SU-DHL-6 (cell line): Measurements from ENCODE around the gene EEF1E1.

Experiments used
- H2AFZ ChIP-seq: fragments of 200-600 bp; sonication (generic); 2 replicates; pipeline ENCODE4 v1.6.1; 2014; ENCODE audit warnings: low read depth, mild to moderate bottlenecking, moderate library complexity, mixed read lengths, antibody characterized with exemption, low read length; ENCODE audit not compliant: severe bottlenecking
- H3F3A ChIP-seq: fragments of 200-600 bp; shearing (Covaris generic); 2 replicates; pipeline ENCODE4 v1.6.0; 2016; ENCODE audit warnings: antibody characterized with exemption, mild to moderate bottlenecking; ENCODE audit not compliant: insufficient read depth
- H3K27ac ChIP-seq: fragments of 200-600 bp; sonication (generic); 2 replicates; pipeline ENCODE4 v1.5.1; 2016; ENCODE audit warnings: low read depth, mild to moderate bottlenecking, low read length, moderate library complexity, mixed read lengths
- H3K27me3 ChIP-seq: fragments of 200-600 bp; sonication (generic), shearing (Covaris generic); 2 replicates; pipeline ENCODE4 v1.6.0; 2014; ENCODE audit warnings: mild to moderate bottlenecking, low read length
- H3K36me3 ChIP-seq: fragments of 200-600 bp; sonication (generic); 2 replicates; pipeline ENCODE4 v1.6.1; 2014; ENCODE audit warnings: mild to moderate bottlenecking, low read length, mixed read lengths
- H3K4me2 ChIP-seq: fragments of 300-600, 200-600 bp; shearing (Covaris generic), sonication (generic); 2 replicates; pipeline ENCODE4 v1.6.0; 2014; ENCODE audit warnings: low read length, low read depth, mild to moderate bottlenecking; ENCODE audit not compliant: poor library complexity, severe bottlenecking
- H3K4me3 ChIP-seq: fragments of 200-600 bp; sonication (generic); 2 replicates; pipeline ENCODE4 v1.5.1; 2014; ENCODE audit warnings: antibody characterized with exemption, low read length, mild to moderate bottlenecking, mixed read lengths; ENCODE audit not compliant: insufficient read depth, poor library complexity, severe bottlenecking
- H3K79me2 ChIP-seq: fragments of 200-600 bp; sonication (generic); 2 replicates; pipeline ENCODE4 v1.6.1; 2014; ENCODE audit warnings: mild to moderate bottlenecking, low read length, moderate library complexity; ENCODE audit not compliant: insufficient read depth
- H3K9ac ChIP-seq: fragments of 200-600 bp; sonication (generic); 2 replicates; pipeline ENCODE4 v1.7.0; 2014; ENCODE audit warnings: mild to moderate bottlenecking, low read length
- H3K9me2 ChIP-seq: fragments of 200-600 bp; sonication (generic); replicated peaks from 2 replicates; pipeline ENCODE4 v1.6.1; 2014; ENCODE audit warnings: low read length; ENCODE audit not compliant: insufficient read depth
- H3K9me3 ChIP-seq: fragments of 200-600 bp; sonication (generic); 2 replicates; pipeline ENCODE4 v1.6.1; 2014; ENCODE audit warnings: low read length, mixed read lengths; ENCODE audit not compliant: insufficient read depth
- H4K20me1 ChIP-seq: fragments of 200-600 bp; sonication (generic); 2 replicates; pipeline ENCODE4 v1.6.1; 2014; ENCODE audit warnings: low read depth, mild to moderate bottlenecking, antibody characterized with exemption, low read length, moderate library complexity, mixed read lengths
- EZH2phosphoT487 ChIP-seq: fragments of 200-600 bp; sonication (generic), shearing (Covaris generic); conservative IDR thresholded peaks from 2 replicates; pipeline ENCODE4 v1.6.1; 2018; ENCODE audit warnings: mild to moderate bottlenecking, antibody characterized with exemption, low read length, moderate library complexity, mixed read lengths
- TF ChIP-seq, protein P1 (sequence below): fragments of 200-600 bp; sonication (generic); IDR thresholded peaks from one replicate; pipeline ENCODE4 v1.5.1; 2017; ENCODE audit warnings: antibody characterized with exemption, mild to moderate bottlenecking, low read length, moderate library complexity; ENCODE audit not compliant: insufficient read depth, poor library complexity, severe bottlenecking

The EEF1E1 gene

GRCh38 chr6:8090650-8091049 is 11.7 kb downstream of the EEF1E1 start:
- no peak overlapping the region for H3K9ac ChIP-seq
- TF ChIP-seq, protein P1, sequence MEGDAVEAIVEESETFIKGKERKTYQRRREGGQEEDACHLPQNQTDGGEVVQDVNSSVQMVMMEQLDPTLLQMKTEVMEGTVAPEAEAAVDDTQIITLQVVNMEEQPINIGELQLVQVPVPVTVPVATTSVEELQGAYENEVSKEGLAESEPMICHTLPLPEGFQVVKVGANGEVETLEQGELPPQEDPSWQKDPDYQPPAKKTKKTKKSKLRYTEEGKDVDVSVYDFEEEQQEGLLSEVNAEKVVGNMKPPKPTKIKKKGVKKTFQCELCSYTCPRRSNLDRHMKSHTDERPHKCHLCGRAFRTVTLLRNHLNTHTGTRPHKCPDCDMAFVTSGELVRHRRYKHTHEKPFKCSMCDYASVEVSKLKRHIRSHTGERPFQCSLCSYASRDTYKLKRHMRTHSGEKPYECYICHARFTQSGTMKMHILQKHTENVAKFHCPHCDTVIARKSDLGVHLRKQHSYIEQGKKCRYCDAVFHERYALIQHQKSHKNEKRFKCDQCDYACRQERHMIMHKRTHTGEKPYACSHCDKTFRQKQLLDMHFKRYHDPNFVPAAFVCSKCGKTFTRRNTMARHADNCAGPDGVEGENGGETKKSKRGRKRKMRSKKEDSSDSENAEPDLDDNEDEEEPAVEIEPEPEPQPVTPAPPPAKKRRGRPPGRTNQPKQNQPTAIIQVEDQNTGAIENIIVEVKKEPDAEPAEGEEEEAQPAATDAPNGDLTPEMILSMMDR = no peak
- no peak for TF ChIP-seq EZH2phosphoT487
- H3K36me3 ChIP-seq = peaks cover 83% of the 10 kb centered on the region
- H3F3A ChIP-seq = no peaks in the 10 kb centered on the region
- no peak overlapping the region for H3K4me2 ChIP-seq
- H3K4me3 ChIP-seq = no peak overlapping the region
- H3K9me3 ChIP-seq = no peaks in the 10 kb centered on the region
- no peak overlapping the region for H3K27ac ChIP-seq
- no peaks in the 10 kb centered on the region for H3K27me3 ChIP-seq
- no peak overlapping the region for H2AFZ ChIP-seq
- peaks cover 12% of the 10 kb centered on the region; the same call in 1 of the 2 replicates for H4K20me1 ChIP-seq
- H3K79me2 ChIP-seq = peaks cover 73% of the 10 kb centered on the region
- no peaks in the 10 kb centered on the region for H3K9me2 ChIP-seq

- no peaks in the 10 kb centered on the region for H3K9me2 ChIP-seq
- H3K27ac ChIP-seq = no peak overlapping the region
- H3K36me3 ChIP-seq = peaks cover 78% of the 10 kb centered on the region
- H3K27me3 ChIP-seq = no peaks in the 10 kb centered on the region
- H3F3A ChIP-seq = no peaks in the 10 kb centered on the region
- peaks cover 14% of the 10 kb centered on the region; the same call in 1 of the 2 replicates for H4K20me1 ChIP-seq
- H3K79me2 ChIP-seq = peaks cover 73% of the 10 kb centered on the region
- no peak overlapping the region for H2AFZ ChIP-seq
- H3K4me3 ChIP-seq = no peak overlapping the region
- no peak overlapping the region for H3K4me2 ChIP-seq
- no peak overlapping the region for H3K9ac ChIP-seq
- no peak for TF ChIP-seq EZH2phosphoT487
- TF ChIP-seq, protein P1 = no peak
- H3K9me3 ChIP-seq = no peaks in the 10 kb centered on the region
Measured at GRCh38 chr6:8088886-8089285, 13.5 kb downstream of the EEF1E1 start.

GRCh38 chr6:8087870-8088754 is 14.2 kb downstream of the EEF1E1 start:
- H3K4me2 ChIP-seq = no peak overlapping the region
- H3K79me2 ChIP-seq = peaks cover 73% of the 10 kb centered on the region
- H3K9ac ChIP-seq = no peak overlapping the region
- H3K27me3 ChIP-seq = no peaks in the 10 kb centered on the region
- H3K9me3 ChIP-seq = no peaks in the 10 kb centered on the region
- H3K4me3 ChIP-seq = no peak overlapping the region
- no peak overlapping the region for H3K27ac ChIP-seq
- H4K20me1 ChIP-seq = peaks cover 20% of the 10 kb centered on the region; the same call in 1 of the 2 replicates
- H3K36me3 ChIP-seq = peaks cover 79% of the 10 kb centered on the region
- no peak overlapping the region for H2AFZ ChIP-seq
- no peaks in the 10 kb centered on the region for H3K9me2 ChIP-seq
- TF ChIP-seq EZH2phosphoT487 = no peak
- TF ChIP-seq, protein P1 = no peak
- H3F3A ChIP-seq = peaks cover 2% of the 10 kb centered on the region; the same call in 1 of the 2 replicates
